HG03469 (cell line): ENCODE measurements around the gene RAB37.

ENCODE experiments used
- ATAC-seq: cut with Tn5 transposase; IDR thresholded peaks from one replicate; pipeline ENCODE4 v1.9.1; 2021; ENCODE audit warnings: mild to moderate bottlenecking, moderate library complexity, moderate number of reproducible peaks; ENCODE audit not compliant: unreplicated experiment

Gene RAB37

GRCh38 chr17:74728033-74728701 lies 8.9 kb upstream of the RAB37 start:
- ATAC-seq = no peak

- no peak for ATAC-seq
Observed at GRCh38 chr17:74728702-74729075, 8.4 kb upstream of the RAB37 start.

GRCh38 chr17:74729368-74729767 lies 7.7 kb upstream of the RAB37 start:
- ATAC-seq = no peak

- no peak for ATAC-seq
Observed at GRCh38 chr17:74729866-74730265, 7.2 kb upstream of the RAB37 start.

GRCh38 chr17:74730491-74731346 lies 6.3 kb upstream of the RAB37 start:
- no peak for ATAC-seq

- ATAC-seq = no peak
Observed at GRCh38 chr17:74731347-74731605, 5.8 kb upstream of the RAB37 start.

GRCh38 chr17:74732042-74732867 lies 4.8 kb upstream of the RAB37 start:
- ATAC-seq = no peak

- no peak for ATAC-seq
Observed at GRCh38 chr17:74733365-74734122, 3.5 kb upstream of the RAB37 start.

- no peak for ATAC-seq
Observed at GRCh38 chr17:74734256-74734655, 2.8 kb upstream of the RAB37 start.

- ATAC-seq = no peak
Observed at GRCh38 chr17:74737299-74738050, 419 bp downstream of the RAB37 start.

GRCh38 chr17:74738051-74738996 lies 1.3 kb downstream of the RAB37 start:
- ATAC-seq = peak; percentile 37

GRCh38 chr17:74739227-74739831 lies 2.3 kb downstream of the RAB37 start:
- no peak for ATAC-seq

- no peak for ATAC-seq
Observed at GRCh38 chr17:74740173-74740572, 3.1 kb downstream of the RAB37 start.

- ATAC-seq = no peak
Observed at GRCh38 chr17:74740641-74741387, 3.8 kb downstream of the RAB37 start.

- ATAC-seq = no peak
Observed at GRCh38 chr17:74742153-74742515, 5.1 kb downstream of the RAB37 start.

- ATAC-seq = no peak
Observed at GRCh38 chr17:74742978-74743545, 6.0 kb downstream of the RAB37 start.

GRCh38 chr17:74743755-74744154 lies 6.7 kb downstream of the RAB37 start:
- no peak for ATAC-seq

GRCh38 chr17:74744349-74744713 lies 7.3 kb downstream of the RAB37 start:
- no peak for ATAC-seq
